ENCODE results near the gene KHSRP.

GRCh38 chr19:6433165-6433564, 8.6 kb upstream of the KHSRP start:
- no peak for TF ChIP-seq CTCF (IDR thresholded peaks at IDR 0.05)
- TF ChIP-seq POLR2A (IDR thresholded peaks at IDR 0.05): no peak
- no peak for TF ChIP-seq POLR2AphosphoS5 (IDR thresholded peaks at IDR 0.05; ENCODE audit: insufficient read depth in 1 of 2, low read depth in 1 of 2)

All from vagina (tissue), 2 donors.